GM12878 (cell line): ENCODE measurements around the gene GOLPH3. TPM values are rescaled to one million over a fixed set of nuclear protein-coding genes. Genes with fewer than 3 reads are reported as not detected.

ENCODE experiments used
- ATAC-seq: fragments of 200-7000 bp; cut with Tn5 transposase; 3 replicates; pipeline ENCODE4 v1.9.1; 2020; ENCODE audit warnings: mild to moderate bottlenecking, moderate library complexity
- BruUV-seq: library from RNA; stranded (reverse); fragments of 400-500 nt; replicated peaks from 2 replicates; lab custom pipeline; 2021; lab: Mats Ljungman, UMichigan
- CTCF ChIA-PET: fragments of 300-600 bp; sonication (Branson Sonifier 250); formaldehyde crosslinking; extraction: SDS; loops from one replicate; lab custom pipeline; 2021; ENCODE audit warnings: inconsistent platforms; lab: Yijun Ruan, JAX
- POLR2A ChIA-PET: fragments of 350-600 bp; formaldehyde crosslinking; extraction: SDS; loops from one replicate; lab custom pipeline; 2021; ENCODE audit warnings: inconsistent platforms; lab: Charles Lee
- RAD21 ChIA-PET: fragments of 300-600 bp; sonication (Branson Sonifier 250); formaldehyde crosslinking; loops from one replicate; lab custom pipeline; 2023; ENCODE audit warnings: antibody characterized with exemption; ENCODE audit not compliant: unreplicated experiment; lab: Charles Lee
- SMC1A ChIA-PET: fragments of 300-600 bp; sonication (Branson Sonifier 250); formaldehyde crosslinking; loops from one replicate; lab custom pipeline; 2023; ENCODE audit not compliant: unreplicated experiment, uncharacterized antibody; lab: Charles Lee
- DNase-seq: peaks from one replicate; pipeline ENCODE4 v3.0.0-alpha.2; 2011; ENCODE audit warnings: low read depth, low spot score
- FAIRE-seq: peaks from 3 replicates; lab custom pipeline; 2011; peaks lifted over from hg19 to GRCh38; lab: Jason Lieb, UNC
- H2AFZ ChIP-seq: 2 replicates; pipeline ENCODE4 v1.6.0; 2011; ENCODE audit warnings: low read depth, low read length, control low read depth; ENCODE audit not compliant: control insufficient read depth
- H3K27ac ChIP-seq: 2 replicates; pipeline ENCODE4 v1.5.1; 2011; ENCODE audit warnings: control low read depth; ENCODE audit not compliant: control insufficient read depth, insufficient read depth
- H3K27me3 ChIP-seq, 2 experiments: replicated peaks in 1 of 2; 2 replicates each; pipeline versions ENCODE4 v1.6.0 to v1.6.1; 2011; ENCODE audit warnings: low read length in 1 of 2; ENCODE audit not compliant: control insufficient read depth in 2 of 2, insufficient read depth in 2 of 2
- H3K36me3 ChIP-seq, 2 experiments: 2 replicates each; pipeline ENCODE4 v1.5.1; 2011; ENCODE audit warnings: low read length in 1 of 2; ENCODE audit not compliant: control insufficient read depth in 2 of 2, insufficient read depth in 2 of 2
- H3K4me1 ChIP-seq: 2 replicates; pipeline ENCODE4 v1.6.1; 2011; ENCODE audit warnings: mild to moderate bottlenecking, low read length, moderate library complexity, mixed read lengths; ENCODE audit not compliant: control insufficient read depth, insufficient read depth
- H3K4me2 ChIP-seq: 2 replicates; pipeline ENCODE4 v1.6.0; 2011; ENCODE audit warnings: control low read depth; ENCODE audit not compliant: control insufficient read depth, insufficient read depth
- H3K4me3 ChIP-seq: fragments of 200-600 bp; sonication (generic); 2 replicates; pipeline ENCODE4 v1.5.1; 2016
- H3K79me2 ChIP-seq: 2 replicates; pipeline ENCODE4 v1.6.0; 2011; ENCODE audit warnings: low read length; ENCODE audit not compliant: control insufficient read depth, insufficient read depth
- H3K9ac ChIP-seq: 2 replicates; pipeline ENCODE4 v1.8.0; 2011; ENCODE audit warnings: low read length, control low read depth, mixed read lengths; ENCODE audit not compliant: control insufficient read depth, insufficient read depth
- H3K9me3 ChIP-seq: replicated peaks from 3 replicates; pipeline ENCODE4 v1.5.1; 2011; ENCODE audit warnings: mild to moderate bottlenecking, low read length; ENCODE audit not compliant: control insufficient read depth, insufficient read depth
- H4K20me1 ChIP-seq: 2 replicates; pipeline ENCODE4 v1.6.0; 2011; ENCODE audit not compliant: control insufficient read depth, insufficient read depth
- BCL3 ChIP-seq: IDR thresholded peaks from 2 replicates; pipeline ENCODE4 v1.6.1; 2011; ENCODE audit warnings: borderline replicate concordance, low read depth, mild to moderate bottlenecking, moderate library complexity, low read length; ENCODE audit not compliant: insufficient read depth, poor library complexity, severe bottlenecking
- CREB1 ChIP-seq: IDR thresholded peaks from 2 replicates; pipeline ENCODE4 v1.6.1; 2012; ENCODE audit warnings: low read depth, mild to moderate bottlenecking, inconsistent platforms
- FOS ChIP-seq: IDR thresholded peaks from 3 replicates; pipeline ENCODE4 v1.6.1; 2011; ENCODE audit warnings: borderline replicate concordance; ENCODE audit not compliant: insufficient read length; ENCODE audit errors: extremely low read depth
- IKZF2 ChIP-seq, 2 experiments: fragments of 450-650 bp; IDR thresholded peaks; 2 replicates each; pipeline ENCODE4 v1.6.1; 2017; ENCODE audit warnings: mild to moderate bottlenecking in 2 of 2, moderate library complexity in 2 of 2
- PKNOX1 ChIP-seq: fragments of 450-650 bp; IDR thresholded peaks from 2 replicates; pipeline ENCODE4 v1.6.1; 2016; ENCODE audit warnings: mild to moderate bottlenecking
- RAD51 ChIP-seq: fragments of 450-650 bp; IDR thresholded peaks from 2 replicates; pipeline ENCODE4 v1.6.1; 2016; ENCODE audit warnings: moderate library complexity, mild to moderate bottlenecking, inconsistent platforms
- RCOR1 ChIP-seq: conservative IDR thresholded peaks from 2 replicates; pipeline ENCODE4 v1.6.1; 2012; ENCODE audit warnings: low read depth, low read length, improper control_type of control experiment
- RUNX3 ChIP-seq: IDR thresholded peaks from 2 replicates; pipeline ENCODE4 v1.6.1; 2012; ENCODE audit warnings: low read length, inconsistent platforms
- TARDBP ChIP-seq: IDR thresholded peaks from 2 replicates; pipeline ENCODE4 v1.6.1; 2016; ENCODE audit warnings: borderline replicate concordance
- WGBS: methylation state at CpG from one replicate; pipeline ENCODE4 v1.1.6; 2016; ENCODE audit warnings: low lambda C conversion rate; ENCODE audit not compliant: insufficient replicate concordance, insufficient coverage; ENCODE audit errors: missing lambda C conversion rate; 5-methylcytosine and 5-hydroxymethylcytosine counted together
- in situ Hi-C: fragments of 300-500 bp; cut with MboI; formaldehyde crosslinking; loops from 9 replicates; pipeline ENCODE4 v1.14.3; 2018; ENCODE audit warnings: mixed read lengths
- intact Hi-C: fragments of 100-400 bp; cut with micrococcal nuclease; formaldehyde crosslinking; loops from one replicate; pipeline ENCODE4 v1.14.2; 2022; ENCODE audit not compliant: unreplicated experiment
- polyA plus RNA-seq, 11 experiments: library from polyadenylated mRNA; depleted of rRNA in 4 of 11; unstranded in 6 of 11; stranded (reverse) in 5 of 11; fragments of >200 nt; fragmentation: Nextera tagmentation in 4 of 11; fragmentation: Illumina TruSeq in 1 of 11; extraction: Ambion mirVana in 4 of 11; extraction: Trizol in 1 of 11; gene quantifications; 1 replicate in 1 of 11; 2 replicates in 10 of 11; pipeline versions ENCODE4 v1.2.1 to v1.2.3, GENCODE V29; 2011 to 2016; ENCODE audit warnings: inconsistent platforms in 2 of 11, missing spikeins in 2 of 11, low read depth in 1 of 11
- total RNA-seq, 4 experiments: library from RNA; depleted of rRNA in 3 of 4; stranded (reverse); fragments of >200 nt in 3 of 4; fragmentation: Illumina TruSeq in 1 of 4; extraction: Trizol in 1 of 4; gene quantifications; 2 replicates each; pipeline versions ENCODE4 v1.2.1 to v1.2.3, GENCODE V29; 2013 to 2021

The GOLPH3 gene
- total and polyA plus RNA-seq, 10 of the 15 experiments (the other 5 are each of a cell fraction or from before 2014, with no cell fraction given) = 14.0 to 79.7 (median 43.2) TPM

GRCh38 chr5:32145378-32145777 is 28.7 kb downstream of the GOLPH3 start (continued):
- TF ChIP-seq TARDBP = no peak
- no peak for TF ChIP-seq PKNOX1
- TF ChIP-seq FOS = no peak
- no peak for TF ChIP-seq RCOR1
- no peak for TF ChIP-seq RAD51

GRCh38 chr5:32144378-32145207 is 29.5 kb downstream of the GOLPH3 start:
- Histone ChIP-seq H3K79me2 (peaks cover 55% of the 10 kb centered on the region), H3K4me3 (no peak overlapping the region), H3K4me2 (no peak overlapping the region), H2AFZ (no peak overlapping the region), H3K27me3 (no peaks in the 10 kb centered on the region), H3K4me1 (no peaks in the 10 kb centered on the region), H3K9ac (no peak overlapping the region), H4K20me1 (no peaks in the 10 kb centered on the region), H3K9me3 (no peaks in the 10 kb centered on the region), H3K27ac (no peak overlapping the region), H3K36me3 (peaks cover 0 to 4% of the 10 kb centered on the region in 2 experiments; a peak in 3 of 4 replicates)
- ChIA-PET CTCF (interaction anchor here (1.1 to 1.8 kb wide), 3 partner anchors 9 to 185 kb away, joined by 3 to 7 read pairs (median 5); no protein-coding TSS in a partner anchor), RAD21 (no interaction called here), POLR2A (no interaction called here), SMC1A (interaction anchor here (0.8 to 1.3 kb wide), 4 partner anchors 7 to 49 kb away, joined by 3 to 4 read pairs (median 4); partner anchors contain the start of gene GOLPH3)
- DNase-seq = no peak
- in situ Hi-C loops (no loop called here), intact Hi-C loops (no loop called here)
- 98% methylated on average over 5 of the region's 5 CpGs for WGBS
- TF ChIP-seq RUNX3 (no peak), CREB1 (no peak), BCL3 (peak; percentile 15), IKZF2 (IDR thresholded peaks at IDR 0.05) (no peak)
- no peak for ATAC-seq
- FAIRE-seq = no peak
- no TSS peak for BruUV-seq
